ENCODE measurements around the gene ADGRB3.

DNA sequence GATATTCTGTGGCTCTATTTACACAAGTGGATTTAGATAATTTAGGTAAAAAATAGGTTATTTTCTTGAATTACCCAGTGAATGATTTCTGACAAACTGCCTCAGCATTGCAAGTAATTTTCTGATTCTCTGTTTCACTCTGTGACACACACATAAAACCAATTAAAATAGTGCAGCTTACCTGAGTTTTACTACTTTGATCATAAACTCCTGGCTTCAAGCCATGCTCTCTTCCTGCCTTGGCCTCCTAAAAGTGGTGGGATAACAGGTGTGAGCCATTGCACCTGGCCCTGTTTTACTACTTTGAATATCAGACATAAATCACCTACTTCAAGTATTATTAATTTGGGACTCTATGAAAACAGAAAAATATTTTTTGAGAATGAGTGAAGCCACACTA is 462.9 kb downstream of the ADGRB3 start:
- no peak for TF ChIP-seq POLR2A (IDR thresholded peaks at IDR 0.05)
- TF ChIP-seq, protein P1, sequence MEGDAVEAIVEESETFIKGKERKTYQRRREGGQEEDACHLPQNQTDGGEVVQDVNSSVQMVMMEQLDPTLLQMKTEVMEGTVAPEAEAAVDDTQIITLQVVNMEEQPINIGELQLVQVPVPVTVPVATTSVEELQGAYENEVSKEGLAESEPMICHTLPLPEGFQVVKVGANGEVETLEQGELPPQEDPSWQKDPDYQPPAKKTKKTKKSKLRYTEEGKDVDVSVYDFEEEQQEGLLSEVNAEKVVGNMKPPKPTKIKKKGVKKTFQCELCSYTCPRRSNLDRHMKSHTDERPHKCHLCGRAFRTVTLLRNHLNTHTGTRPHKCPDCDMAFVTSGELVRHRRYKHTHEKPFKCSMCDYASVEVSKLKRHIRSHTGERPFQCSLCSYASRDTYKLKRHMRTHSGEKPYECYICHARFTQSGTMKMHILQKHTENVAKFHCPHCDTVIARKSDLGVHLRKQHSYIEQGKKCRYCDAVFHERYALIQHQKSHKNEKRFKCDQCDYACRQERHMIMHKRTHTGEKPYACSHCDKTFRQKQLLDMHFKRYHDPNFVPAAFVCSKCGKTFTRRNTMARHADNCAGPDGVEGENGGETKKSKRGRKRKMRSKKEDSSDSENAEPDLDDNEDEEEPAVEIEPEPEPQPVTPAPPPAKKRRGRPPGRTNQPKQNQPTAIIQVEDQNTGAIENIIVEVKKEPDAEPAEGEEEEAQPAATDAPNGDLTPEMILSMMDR (IDR thresholded peaks at IDR 0.05): no peak
